GM12878 (cell line): ENCODE results near the gene NPSR1. TPM values are rescaled to one million over a fixed set of nuclear protein-coding genes. Genes with fewer than 3 reads are reported as not detected.

ENCODE experiments used
- ATAC-seq: fragments of 200-7000 bp; cut with Tn5 transposase; 3 replicates; pipeline ENCODE4 v1.9.1; 2020; ENCODE audit warnings: mild to moderate bottlenecking, moderate library complexity
- BruUV-seq: library from RNA; stranded (reverse); fragments of 400-500 nt; replicated peaks from 2 replicates; lab custom pipeline; 2021; lab: Mats Ljungman, UMichigan
- CTCF ChIA-PET: fragments of 300-600 bp; sonication (Branson Sonifier 250); formaldehyde crosslinking; extraction: SDS; loops from one replicate; lab custom pipeline; 2021; ENCODE audit warnings: inconsistent platforms; lab: Yijun Ruan, JAX
- POLR2A ChIA-PET: fragments of 350-600 bp; formaldehyde crosslinking; extraction: SDS; loops from one replicate; lab custom pipeline; 2021; ENCODE audit warnings: inconsistent platforms; lab: Charles Lee
- RAD21 ChIA-PET: fragments of 300-600 bp; sonication (Branson Sonifier 250); formaldehyde crosslinking; loops from one replicate; lab custom pipeline; 2023; ENCODE audit warnings: antibody characterized with exemption; ENCODE audit not compliant: unreplicated experiment; lab: Charles Lee
- SMC1A ChIA-PET: fragments of 300-600 bp; sonication (Branson Sonifier 250); formaldehyde crosslinking; loops from one replicate; lab custom pipeline; 2023; ENCODE audit not compliant: unreplicated experiment, uncharacterized antibody; lab: Charles Lee
- DNase-seq: peaks from one replicate; pipeline ENCODE4 v3.0.0-alpha.2; 2011; ENCODE audit warnings: low read depth, low spot score
- FAIRE-seq: peaks from 3 replicates; lab custom pipeline; 2011; peaks lifted over from hg19 to GRCh38; lab: Jason Lieb, UNC
- H2AFZ ChIP-seq: 2 replicates; pipeline ENCODE4 v1.6.0; 2011; ENCODE audit warnings: low read depth, low read length, control low read depth; ENCODE audit not compliant: control insufficient read depth
- H3K27ac ChIP-seq: 2 replicates; pipeline ENCODE4 v1.5.1; 2011; ENCODE audit warnings: control low read depth; ENCODE audit not compliant: control insufficient read depth, insufficient read depth
- H3K27me3 ChIP-seq, 2 experiments: replicated peaks in 1 of 2; 2 replicates each; pipeline versions ENCODE4 v1.6.0 to v1.6.1; 2011; ENCODE audit warnings: low read length in 1 of 2; ENCODE audit not compliant: control insufficient read depth in 2 of 2, insufficient read depth in 2 of 2
- H3K36me3 ChIP-seq, 2 experiments: 2 replicates each; pipeline ENCODE4 v1.5.1; 2011; ENCODE audit warnings: low read length in 1 of 2; ENCODE audit not compliant: control insufficient read depth in 2 of 2, insufficient read depth in 2 of 2
- H3K4me1 ChIP-seq: 2 replicates; pipeline ENCODE4 v1.6.1; 2011; ENCODE audit warnings: mild to moderate bottlenecking, low read length, moderate library complexity, mixed read lengths; ENCODE audit not compliant: control insufficient read depth, insufficient read depth
- H3K4me2 ChIP-seq: 2 replicates; pipeline ENCODE4 v1.6.0; 2011; ENCODE audit warnings: control low read depth; ENCODE audit not compliant: control insufficient read depth, insufficient read depth
- H3K4me3 ChIP-seq: fragments of 200-600 bp; sonication (generic); 2 replicates; pipeline ENCODE4 v1.5.1; 2016
- H3K79me2 ChIP-seq: 2 replicates; pipeline ENCODE4 v1.6.0; 2011; ENCODE audit warnings: low read length; ENCODE audit not compliant: control insufficient read depth, insufficient read depth
- H3K9ac ChIP-seq: 2 replicates; pipeline ENCODE4 v1.8.0; 2011; ENCODE audit warnings: low read length, control low read depth, mixed read lengths; ENCODE audit not compliant: control insufficient read depth, insufficient read depth
- H3K9me3 ChIP-seq: replicated peaks from 3 replicates; pipeline ENCODE4 v1.5.1; 2011; ENCODE audit warnings: mild to moderate bottlenecking, low read length; ENCODE audit not compliant: control insufficient read depth, insufficient read depth
- H4K20me1 ChIP-seq: 2 replicates; pipeline ENCODE4 v1.6.0; 2011; ENCODE audit not compliant: control insufficient read depth, insufficient read depth
- ATF7 ChIP-seq: fragments of 450-650 bp; IDR thresholded peaks from 2 replicates; pipeline ENCODE4 v1.6.1; 2016; ENCODE audit warnings: low read depth, mild to moderate bottlenecking
- BACH1 ChIP-seq: fragments of 450-650 bp; IDR thresholded peaks from 2 replicates; pipeline ENCODE4 v1.6.1; 2017; ENCODE audit warnings: mild to moderate bottlenecking, borderline replicate concordance
- BHLHE40 ChIP-seq, 2 experiments: fragments of 450-650 bp in 1 of 2; IDR thresholded peaks; 2 replicates each; pipeline ENCODE4 v1.6.1; 2011 to 2017; ENCODE audit warnings: low read depth in 2 of 2, borderline replicate concordance in 1 of 2, improper control_type of control experiment in 1 of 2, low read length in 1 of 2, mild to moderate bottlenecking in 1 of 2
- BMI1 ChIP-seq: fragments of 450-650 bp; IDR thresholded peaks from 2 replicates; pipeline ENCODE4 v1.6.1; 2016; ENCODE audit warnings: mild to moderate bottlenecking, moderate library complexity, borderline replicate concordance
- CHD2 ChIP-seq: IDR thresholded peaks from 2 replicates; pipeline ENCODE4 v1.6.1; 2011; ENCODE audit warnings: low read depth, low read length, improper control_type of control experiment, borderline replicate concordance
- EED ChIP-seq: sonication (generic); IDR thresholded peaks from 2 replicates; pipeline ENCODE4 v1.6.1; 2016; ENCODE audit warnings: antibody characterized with exemption, low read depth
- FOXK2 ChIP-seq: fragments of 450-650 bp; IDR thresholded peaks from 2 replicates; pipeline ENCODE4 v1.6.1; 2017; ENCODE audit warnings: mild to moderate bottlenecking, moderate library complexity
- IKZF1 ChIP-seq: fragments of 450-650 bp; conservative IDR thresholded peaks from 2 replicates; pipeline ENCODE4 v1.6.1; 2017; ENCODE audit warnings: antibody characterized with exemption, mild to moderate bottlenecking
- IKZF2 ChIP-seq, 2 experiments: fragments of 450-650 bp; IDR thresholded peaks; 2 replicates each; pipeline ENCODE4 v1.6.1; 2017; ENCODE audit warnings: mild to moderate bottlenecking in 2 of 2, moderate library complexity in 2 of 2
- MAX ChIP-seq: IDR thresholded peaks from 2 replicates; pipeline ENCODE4 v1.6.1; 2012; ENCODE audit warnings: low read depth, low read length, improper control_type of control experiment
- MEF2B ChIP-seq: fragments of 450-650 bp; IDR thresholded peaks from 2 replicates; pipeline ENCODE4 v1.6.1; 2018; ENCODE audit warnings: mild to moderate bottlenecking, moderate library complexity; ENCODE audit not compliant: partially characterized antibody, poor library complexity, severe bottlenecking
- NBN ChIP-seq: fragments of 450-650 bp; IDR thresholded peaks from 2 replicates; pipeline ENCODE4 v1.6.1; 2016
- NR2C2 ChIP-seq: IDR thresholded peaks from 2 replicates; pipeline ENCODE4 v1.6.1; 2011; ENCODE audit warnings: borderline replicate concordance, low read depth; ENCODE audit not compliant: control insufficient read depth, insufficient read length
- NR2F1 ChIP-seq: fragments of 450-650 bp; conservative IDR thresholded peaks from 2 replicates; pipeline ENCODE4 v1.6.1; 2017; ENCODE audit warnings: mild to moderate bottlenecking
- PAX8 ChIP-seq: fragments of 450-650 bp; IDR thresholded peaks from 2 replicates; pipeline ENCODE4 v1.6.1; 2017; ENCODE audit warnings: mild to moderate bottlenecking, moderate library complexity
- RELB ChIP-seq: fragments of 450-650 bp; IDR thresholded peaks from 2 replicates; pipeline ENCODE4 v1.6.1; 2017; ENCODE audit warnings: low read depth, mild to moderate bottlenecking, moderate library complexity
- SMAD1 ChIP-seq: fragments of 450-650 bp; IDR thresholded peaks from 2 replicates; pipeline ENCODE4 v1.6.1; 2018; ENCODE audit warnings: mild to moderate bottlenecking, low read depth; ENCODE audit not compliant: partially characterized antibody
- SMARCA5 ChIP-seq: fragments of 450-650 bp; IDR thresholded peaks from 2 replicates; pipeline ENCODE4 v1.6.1; 2017; ENCODE audit warnings: mild to moderate bottlenecking
- STAT1 ChIP-seq: fragments of 450-650 bp; conservative IDR thresholded peaks from 2 replicates; pipeline ENCODE4 v1.6.1; 2014; ENCODE audit warnings: antibody characterized with exemption, mild to moderate bottlenecking
- ZBTB11 ChIP-seq: fragments of 450-650 bp; formaldehyde crosslinking; IDR thresholded peaks from 2 replicates; pipeline ENCODE4 v1.5.0; 2022; ENCODE audit warnings: mild to moderate bottlenecking, missing genetic modification characterization
- ZNF217 ChIP-seq: fragments of 450-650 bp; IDR thresholded peaks from 2 replicates; pipeline ENCODE4 v1.6.1; 2017; ENCODE audit warnings: antibody characterized with exemption, mild to moderate bottlenecking
- WGBS: methylation state at CpG from one replicate; pipeline ENCODE4 v1.1.6; 2016; ENCODE audit warnings: low lambda C conversion rate; ENCODE audit not compliant: insufficient replicate concordance, insufficient coverage; ENCODE audit errors: missing lambda C conversion rate; 5-methylcytosine and 5-hydroxymethylcytosine counted together
- in situ Hi-C: fragments of 300-500 bp; cut with MboI; formaldehyde crosslinking; loops from 9 replicates; pipeline ENCODE4 v1.14.3; 2018; ENCODE audit warnings: mixed read lengths
- intact Hi-C: fragments of 100-400 bp; cut with micrococcal nuclease; formaldehyde crosslinking; loops from one replicate; pipeline ENCODE4 v1.14.2; 2022; ENCODE audit not compliant: unreplicated experiment
- polyA plus RNA-seq, 11 experiments: library from polyadenylated mRNA; depleted of rRNA in 4 of 11; unstranded in 6 of 11; stranded (reverse) in 5 of 11; fragments of >200 nt; fragmentation: Nextera tagmentation in 4 of 11; fragmentation: Illumina TruSeq in 1 of 11; extraction: Ambion mirVana in 4 of 11; extraction: Trizol in 1 of 11; gene quantifications; 1 replicate in 1 of 11; 2 replicates in 10 of 11; pipeline versions ENCODE4 v1.2.1 to v1.2.3, GENCODE V29; 2011 to 2016; ENCODE audit warnings: inconsistent platforms in 2 of 11, missing spikeins in 2 of 11, low read depth in 1 of 11
- total RNA-seq, 4 experiments: library from RNA; depleted of rRNA in 3 of 4; stranded (reverse); fragments of >200 nt in 3 of 4; fragmentation: Illumina TruSeq in 1 of 4; extraction: Trizol in 1 of 4; gene quantifications; 2 replicates each; pipeline versions ENCODE4 v1.2.1 to v1.2.3, GENCODE V29; 2013 to 2021

NPSR1 gene
- total and polyA plus RNA-seq, 10 of the 15 experiments (the other 5 are each of a cell fraction or from before 2014, with no cell fraction given), result 0.20 TPM; not detected in 9

- intact Hi-C loops, result loop anchor here (1.0 to 10.0 kb wide), 3 partner anchors 23 to 970 kb away; no protein-coding TSS in a partner anchor
- FAIRE-seq (no peak), DNase-seq (no peak), ATAC-seq (peak; percentile 58)
- POLR2A ChIA-PET, result interaction anchor here (3.3 to 4.8 kb wide), 4 partner anchors 9 to 29 kb away, joined by 18 to 38 read pairs (median 34); no protein-coding TSS in a partner anchor
- Histone ChIP-seq H3K36me3 (no peaks in the 10 kb centered on the region), H3K9ac (no peak overlapping the region), H3K27ac (no peak overlapping the region), H4K20me1 (no peaks in the 10 kb centered on the region), H3K4me1 (no peaks in the 10 kb centered on the region), H3K27me3 (no peaks in the 10 kb centered on the region), H2AFZ (no peak overlapping the region), H3K79me2 (no peaks in the 10 kb centered on the region), H3K4me2 (no peak overlapping the region), H3K9me3 (no peaks in the 10 kb centered on the region; the same call in 2 of the 3 replicates), H3K4me3 (no peak overlapping the region)
- in situ Hi-C loops, result no loop called here
- RAD21 ChIA-PET, result interaction anchor here (1.1 to 16.3 kb wide), 5 partner anchors 8 to 937 kb away, joined by 3 to 362 read pairs (median 20); no protein-coding TSS in a partner anchor
- CTCF ChIA-PET, result interaction anchor here (1.0 to 5.1 kb wide), 8 partner anchors 8 to 280 kb away, joined by 3 to 92 read pairs (median 22); no protein-coding TSS in a partner anchor
- SMC1A ChIA-PET, result interaction anchor here (0.8 to 5.1 kb wide), 17 partner anchors 8 to 280 kb away, joined by 3 to 107 read pairs (median 7); no protein-coding TSS in a partner anchor
- WGBS, result 27% methylated on average over 2 of the region's 2 CpGs
- no TSS peak for BruUV-seq
- peak; percentile 83; the same call in 1 of the 2 replicates for TF ChIP-seq BACH1
- peak; percentile 54; the same call in 1 of the 2 replicates for TF ChIP-seq ZNF217
- peak; percentile 80 for TF ChIP-seq ATF7
- TF ChIP-seq SMARCA5, result peak; percentile 36; the same call in 1 of the 2 replicates
- TF ChIP-seq BMI1, result peak; percentile 71
- peak; percentile 90 for TF ChIP-seq PAX8
- TF ChIP-seq MAX, result no peak
- TF ChIP-seq ZBTB11 (CRISPR knock-in tag), result no peak
- TF ChIP-seq NR2C2, result no peak
- TF ChIP-seq RELB, result peak; percentile 93
- TF ChIP-seq NBN, result peak; percentile 84
- TF ChIP-seq IKZF1, result peak; percentile 93
- no peak for TF ChIP-seq EED
- peak; percentile 97 to 98 for TF ChIP-seq IKZF2 (IDR thresholded peaks at IDR 0.05)
- TF ChIP-seq SMAD1, result peak; percentile 77
- peak in 1 of 2 experiments; percentile 45; a peak in 1 of 4 replicates for TF ChIP-seq BHLHE40 (IDR thresholded peaks at IDR 0.05; ENCODE audit: borderline replicate concordance in 1 of 2, low read depth in 2 of 2, low read length in 1 of 2)
- 0 out of 2 replicates have a peak, but pooled peaks have one; percentile 30 for TF ChIP-seq CHD2
- peak; percentile 59; the same call in 1 of the 2 replicates for TF ChIP-seq NR2F1
- TF ChIP-seq STAT1, result no peak
- peak; percentile 77 for TF ChIP-seq MEF2B
- no peak for TF ChIP-seq FOXK2
These were observed 97.0 kb downstream of the NPSR1 start for GRCh38 chr7:34755008-34755407.
